ENCODE results near the gene HIRA. TPM values are rescaled to one million over a fixed set of nuclear protein-coding genes. Genes with fewer than 3 reads are reported as not detected.

HIRA gene
- total RNA-seq, 1 donor from 2014 or later, result 23.3 TPM

DNA sequence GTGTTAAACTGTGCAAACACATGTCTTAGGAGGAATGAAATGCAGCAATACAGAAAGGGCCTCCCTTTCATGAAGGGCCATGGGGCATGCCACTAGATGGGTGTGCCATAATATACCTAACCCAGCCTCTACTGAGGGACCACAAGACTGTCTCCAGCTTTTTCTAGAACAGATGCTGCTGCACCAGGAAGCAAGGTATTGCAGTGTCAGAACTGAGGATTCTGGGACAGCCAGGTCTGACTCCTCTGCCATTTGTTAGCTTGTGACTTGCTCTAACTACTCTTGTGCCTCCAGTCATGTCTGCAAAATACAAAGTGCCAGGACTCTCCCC, 53.2 kb downstream of the HIRA start:
- intact Hi-C loops (cut with DNase I), result no loop called here
- Histone ChIP-seq H3K27me3 (no peaks in the 10 kb centered on the region), H3K9me3 (no peaks in the 10 kb centered on the region), H3K4me3 (no peak overlapping the region), H3K4me1 (no peaks in the 10 kb centered on the region), H3K36me3 (peaks cover 94% of the 10 kb centered on the region), H3K27ac (no peak overlapping the region)
- ATAC-seq (no peak), DNase-seq (no peak)
- TF ChIP-seq, protein P1, sequence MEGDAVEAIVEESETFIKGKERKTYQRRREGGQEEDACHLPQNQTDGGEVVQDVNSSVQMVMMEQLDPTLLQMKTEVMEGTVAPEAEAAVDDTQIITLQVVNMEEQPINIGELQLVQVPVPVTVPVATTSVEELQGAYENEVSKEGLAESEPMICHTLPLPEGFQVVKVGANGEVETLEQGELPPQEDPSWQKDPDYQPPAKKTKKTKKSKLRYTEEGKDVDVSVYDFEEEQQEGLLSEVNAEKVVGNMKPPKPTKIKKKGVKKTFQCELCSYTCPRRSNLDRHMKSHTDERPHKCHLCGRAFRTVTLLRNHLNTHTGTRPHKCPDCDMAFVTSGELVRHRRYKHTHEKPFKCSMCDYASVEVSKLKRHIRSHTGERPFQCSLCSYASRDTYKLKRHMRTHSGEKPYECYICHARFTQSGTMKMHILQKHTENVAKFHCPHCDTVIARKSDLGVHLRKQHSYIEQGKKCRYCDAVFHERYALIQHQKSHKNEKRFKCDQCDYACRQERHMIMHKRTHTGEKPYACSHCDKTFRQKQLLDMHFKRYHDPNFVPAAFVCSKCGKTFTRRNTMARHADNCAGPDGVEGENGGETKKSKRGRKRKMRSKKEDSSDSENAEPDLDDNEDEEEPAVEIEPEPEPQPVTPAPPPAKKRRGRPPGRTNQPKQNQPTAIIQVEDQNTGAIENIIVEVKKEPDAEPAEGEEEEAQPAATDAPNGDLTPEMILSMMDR (IDR thresholded peaks at IDR 0.05), result no peak

DNA sequence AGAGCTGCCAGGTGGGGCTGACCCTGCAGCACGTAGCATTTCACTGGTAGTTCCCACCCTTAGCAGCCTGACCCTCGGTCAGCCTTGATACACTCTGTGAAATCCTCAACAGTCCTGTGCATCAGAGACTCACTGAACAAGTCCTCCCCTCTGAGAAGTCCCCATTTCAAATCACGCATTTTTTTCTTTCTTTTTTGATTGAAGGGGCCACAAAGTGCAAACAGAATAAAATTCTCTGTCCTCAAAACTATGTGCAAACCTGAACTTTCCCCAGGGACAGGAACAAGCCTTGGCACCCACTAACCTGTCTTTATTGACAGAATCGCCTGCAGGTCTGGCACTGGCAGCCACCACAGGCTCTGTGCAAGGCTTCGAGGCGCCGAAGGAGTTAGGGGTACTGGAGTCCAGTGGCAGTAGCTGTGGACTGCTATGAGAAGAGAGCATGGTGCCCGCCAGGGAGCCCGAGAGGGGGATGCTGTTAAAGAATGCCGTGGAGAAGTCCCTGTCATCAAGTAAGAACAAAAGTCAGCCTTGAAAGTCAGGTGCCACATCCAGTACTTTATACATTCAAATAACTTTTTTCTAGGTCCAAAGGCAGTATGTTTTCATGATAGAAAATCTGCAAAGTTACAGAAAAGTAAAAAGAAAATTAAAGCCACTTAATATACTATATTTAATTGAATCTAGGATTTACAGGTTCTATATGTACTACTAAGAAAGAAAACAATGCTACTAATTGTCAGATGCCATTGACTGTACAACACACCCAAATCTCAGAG, 53.8 kb downstream of the HIRA start:
- ATAC-seq (no peak), DNase-seq (no peak)
- Histone ChIP-seq H3K4me1 (no peaks in the 10 kb centered on the region), H3K9me3 (no peaks in the 10 kb centered on the region), H3K27ac (no peak overlapping the region), H3K4me3 (no peak overlapping the region), H3K36me3 (peaks cover 94% of the 10 kb centered on the region), H3K27me3 (no peaks in the 10 kb centered on the region)
- TF ChIP-seq, protein P1 (IDR thresholded peaks at IDR 0.05), result no peak
- intact Hi-C loops (cut with DNase I), result no loop called here

DNA sequence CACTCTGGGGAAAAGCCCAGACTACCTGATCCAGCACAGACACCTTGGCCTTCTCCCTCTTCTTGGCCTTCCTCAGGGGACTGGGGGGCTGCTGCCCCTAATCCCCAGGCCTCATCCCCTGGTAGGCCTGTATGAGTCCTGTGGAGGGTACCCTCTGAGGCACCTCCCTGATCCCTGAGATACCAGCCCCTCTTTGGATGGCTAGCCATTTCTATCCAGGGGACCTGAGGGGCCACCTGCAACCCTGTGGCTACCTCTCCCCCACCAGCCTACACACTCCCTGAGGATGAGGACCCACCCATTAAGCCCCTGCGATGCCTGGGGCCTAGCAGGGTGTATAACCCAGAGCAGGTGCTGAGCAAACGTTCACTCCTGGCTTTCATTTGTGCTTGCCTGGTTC, 54.6 kb downstream of the HIRA start:
- intact Hi-C loops (cut with DNase I), result no loop called here
- DNase-seq (no peak), ATAC-seq (no peak)
- Histone ChIP-seq H3K27me3 (no peaks in the 10 kb centered on the region), H3K4me1 (no peaks in the 10 kb centered on the region), H3K27ac (no peak overlapping the region), H3K9me3 (no peaks in the 10 kb centered on the region), H3K36me3 (peaks cover 94% of the 10 kb centered on the region), H3K4me3 (no peak overlapping the region)
- TF ChIP-seq, protein P1 (IDR thresholded peaks at IDR 0.05), result no peak

DNA sequence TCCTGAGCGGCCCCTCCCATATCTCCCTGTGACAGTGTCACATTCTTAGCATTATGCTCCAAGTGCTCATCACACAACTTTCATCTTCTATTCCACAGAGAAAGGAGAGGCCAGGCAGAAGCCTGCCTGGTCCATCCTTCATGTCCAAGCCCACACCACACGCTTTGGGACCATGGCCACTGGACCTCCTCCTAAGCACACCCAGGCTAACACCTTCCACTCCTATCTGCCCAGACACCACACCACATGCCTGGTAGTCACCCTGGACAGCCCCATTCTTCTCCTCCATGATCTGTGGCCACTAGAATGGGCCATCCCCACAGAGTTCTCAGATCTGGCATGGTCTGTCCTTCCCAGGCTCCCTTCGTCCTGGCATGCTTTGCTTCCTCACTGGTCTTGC, 55.3 kb downstream of the HIRA start:
- Histone ChIP-seq H3K27ac (no peak overlapping the region), H3K4me3 (no peak overlapping the region), H3K9me3 (no peaks in the 10 kb centered on the region), H3K4me1 (no peaks in the 10 kb centered on the region), H3K36me3 (peaks cover 94% of the 10 kb centered on the region), H3K27me3 (no peaks in the 10 kb centered on the region)
- intact Hi-C loops (cut with DNase I), result no loop called here
- TF ChIP-seq, protein P1 (IDR thresholded peaks at IDR 0.05), result no peak
- ATAC-seq, result no peak
- no peak for DNase-seq

DNA sequence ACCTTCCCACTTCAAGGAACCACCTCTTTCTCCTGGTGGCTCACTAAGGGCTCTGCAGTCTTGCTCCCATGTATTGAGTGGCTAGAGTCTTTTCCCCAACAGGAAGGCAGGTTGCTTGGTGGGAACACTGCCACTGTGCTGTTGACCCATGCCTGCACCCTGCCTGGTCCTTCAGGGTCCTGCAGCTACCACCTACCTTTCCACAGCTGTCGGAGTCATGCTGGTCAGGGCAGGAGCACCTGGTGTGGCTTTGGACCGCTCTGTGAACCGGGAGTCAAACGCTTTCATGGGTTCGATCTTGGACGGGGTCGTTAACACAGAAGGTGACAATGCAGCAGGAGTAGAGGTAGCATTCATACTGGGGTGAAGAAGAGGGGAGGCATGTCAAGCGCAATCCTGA, 56.1 kb downstream of the HIRA start:
- peak; percentile 26 for DNase-seq
- H3K27ac ChIP-seq, result no peak overlapping the region
- no peaks in the 10 kb centered on the region for H3K27me3 ChIP-seq
- H3K36me3 ChIP-seq, result peaks cover 95% of the 10 kb centered on the region
- TF ChIP-seq, protein P1 (IDR thresholded peaks at IDR 0.05), result no peak
- H3K4me3 ChIP-seq, result no peak overlapping the region
- intact Hi-C loops (cut with DNase I), result no loop called here
- H3K4me1 ChIP-seq, result no peaks in the 10 kb centered on the region
- H3K9me3 ChIP-seq, result no peaks in the 10 kb centered on the region
- no peak for ATAC-seq

DNA sequence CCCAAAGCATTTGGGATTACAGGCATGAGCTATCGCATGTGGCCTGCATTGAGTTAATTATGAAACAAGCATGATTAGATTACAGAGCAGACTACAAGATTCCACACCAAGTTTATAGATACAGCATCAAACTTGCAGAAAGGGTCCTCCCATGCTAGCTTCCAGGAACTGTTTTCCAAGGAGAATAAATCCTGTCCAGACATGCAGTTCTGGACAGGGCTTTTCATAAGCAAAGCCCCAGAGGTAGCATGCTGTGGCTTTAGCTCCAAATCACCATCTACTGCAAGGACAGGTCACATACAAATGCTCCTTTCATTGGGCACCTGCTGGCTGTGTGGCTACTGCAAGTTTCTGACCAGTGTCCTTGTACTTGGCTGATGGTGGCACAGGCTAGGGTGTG, 57.1 kb downstream of the HIRA start:
- intact Hi-C loops (cut with DNase I), result no loop called here
- Histone ChIP-seq H3K9me3 (no peaks in the 10 kb centered on the region), H3K4me1 (no peaks in the 10 kb centered on the region), H3K4me3 (no peak overlapping the region), H3K27ac (no peak overlapping the region), H3K27me3 (no peaks in the 10 kb centered on the region), H3K36me3 (peaks cover 94% of the 10 kb centered on the region)
- TF ChIP-seq, protein P1 (IDR thresholded peaks at IDR 0.05), result no peak
- no peak for DNase-seq
- no peak for ATAC-seq
